Amygdala (tissue), 56 donors: ENCODE data around the gene LRP2.
A peak's percentile ranks its signal among the peaks of the same experiment; 100 is the strongest.

Experiments
- DNase-seq, 56 donors: peaks; one replicate each; lab custom pipeline; 2025; lab: John Stamatoyannopoulos, UW

LRP2 gene

GRCh38 chr2:169185711-169186110, 176.6 kb downstream of the LRP2 start:
- DNase-seq = peak in 1 of 56 donors; percentile 13

- DNase-seq = no peak
Measured at GRCh38 chr2:169184074-169184473, 178.3 kb downstream of the LRP2 start.

- DNase-seq = no peak
Measured at GRCh38 chr2:169182573-169182972, 179.8 kb downstream of the LRP2 start.

- DNase-seq = no peak
Measured at GRCh38 chr2:169178804-169179390, 183.4 kb downstream of the LRP2 start.

- no peak for DNase-seq
Measured at GRCh38 chr2:169178364-169178763, 184.0 kb downstream of the LRP2 start.

GRCh38 chr2:169175112-169175511, 187.2 kb downstream of the LRP2 start:
- peak in 1 of 56 donors; percentile 7 for DNase-seq

- DNase-seq = peak in 9 of 56 donors; percentile 2 to 49 (median 8)
Measured at GRCh38 chr2:169173876-169174275, 188.5 kb downstream of the LRP2 start.

GRCh38 chr2:169172914-169173313, 189.4 kb downstream of the LRP2 start:
- no peak for DNase-seq

GRCh38 chr2:169172151-169172735, 190.1 kb downstream of the LRP2 start:
- DNase-seq = no peak

GRCh38 chr2:169165791-169166190, 196.5 kb downstream of the LRP2 start:
- no peak for DNase-seq

GRCh38 chr2:169164311-169164710, 198.0 kb downstream of the LRP2 start:
- no peak for DNase-seq

GRCh38 chr2:169162613-169163012, 199.7 kb downstream of the LRP2 start:
- DNase-seq = no peak

- DNase-seq = no peak
Measured at GRCh38 chr2:169160926-169161481, 201.3 kb downstream of the LRP2 start.

- no peak for DNase-seq
Measured at GRCh38 chr2:169159686-169160085, 202.6 kb downstream of the LRP2 start.

- no peak for DNase-seq
Measured at GRCh38 chr2:169158874-169159273, 203.5 kb downstream of the LRP2 start.

- no peak for DNase-seq
Measured at GRCh38 chr2:169146220-169146619, 216.1 kb downstream of the LRP2 start.

GRCh38 chr2:169143998-169144397, 218.3 kb downstream of the LRP2 start:
- no peak for DNase-seq

GRCh38 chr2:169141713-169142352, 220.5 kb downstream of the LRP2 start:
- DNase-seq = peak in 18 of 56 donors; percentile 1 to 60 (median 4)

- DNase-seq = no peak
Measured at GRCh38 chr2:169139993-169140767, 222.2 kb downstream of the LRP2 start.

- DNase-seq = no peak
Measured at GRCh38 chr2:169139145-169139544, 223.2 kb downstream of the LRP2 start.

- no peak for DNase-seq
Measured at GRCh38 chr2:169137924-169138323, 224.4 kb downstream of the LRP2 start.
